Duodenal mucosa (tissue), 2 donors: ENCODE data around the gene SLC26A4.

ENCODE experiments used
- H3K27ac ChIP-seq: one replicate; pipeline ENCODE4 v1.7.0; 2013; ENCODE audit warnings: low read depth, low read length
- H3K27me3 ChIP-seq, 2 donors: one replicate each; pipeline ENCODE4 v1.7.0; 2013; ENCODE audit warnings: low read length in 2 of 2, control low read depth in 1 of 2; ENCODE audit not compliant: insufficient read depth in 2 of 2, control insufficient read depth in 1 of 2
- H3K36me3 ChIP-seq, 2 donors: one replicate each; pipeline ENCODE4 v1.7.0; 2013; ENCODE audit warnings: low read length in 2 of 2, control low read depth in 1 of 2; ENCODE audit not compliant: insufficient read depth in 2 of 2, control insufficient read depth in 1 of 2
- H3K4me1 ChIP-seq, 2 donors: one replicate each; pipeline ENCODE4 v1.7.0; 2013; ENCODE audit warnings: low read length in 2 of 2, control low read depth in 1 of 2; ENCODE audit not compliant: insufficient read depth in 2 of 2, control insufficient read depth in 1 of 2
- H3K4me3 ChIP-seq, 2 donors: one replicate each; pipeline ENCODE4 v1.7.0; 2013; ENCODE audit warnings: low read length in 2 of 2, low read depth in 1 of 2
- H3K9ac ChIP-seq, 2 donors: one replicate each; pipeline ENCODE4 v1.7.0; 2013; ENCODE audit warnings: low read length in 2 of 2, low read depth in 1 of 2
- H3K9me3 ChIP-seq, 2 donors: one replicate each; pipeline ENCODE4 v1.7.0; 2013; ENCODE audit warnings: low read length in 2 of 2, control low read depth in 1 of 2; ENCODE audit not compliant: control insufficient read depth in 1 of 2

Gene SLC26A4

DNA sequence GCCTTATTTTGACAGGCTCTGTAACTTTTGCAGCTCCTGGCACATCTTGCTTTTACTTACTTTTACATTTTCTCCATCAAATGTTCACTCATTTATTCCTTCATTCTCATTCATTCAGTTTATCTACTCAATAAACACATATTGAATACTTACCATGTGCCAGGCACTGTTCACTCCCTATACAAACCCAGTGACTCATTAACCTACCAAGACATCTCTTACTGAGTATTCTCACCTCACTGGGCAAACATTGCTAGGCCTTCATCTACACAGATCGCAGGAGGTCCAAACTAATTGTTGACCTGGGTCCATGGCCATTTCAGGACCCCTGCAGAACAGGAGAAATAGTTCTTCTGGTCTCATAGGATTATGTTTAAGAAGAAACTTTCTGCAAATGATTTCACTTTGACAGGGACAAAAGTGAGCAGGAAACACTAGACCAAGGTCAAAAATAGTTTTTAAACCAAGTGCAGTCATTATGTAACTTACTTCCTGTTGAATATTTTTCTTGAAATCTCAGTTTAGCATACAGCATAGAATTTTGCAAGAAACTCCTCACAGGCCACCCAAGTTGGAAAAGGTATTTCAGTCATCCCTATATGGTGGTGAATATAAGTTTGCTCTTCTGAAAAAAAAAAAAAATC, 17.6 kb downstream of the SLC26A4 start:
- Histone ChIP-seq H3K4me3 (no peak overlapping the region), H3K27ac (no peak overlapping the region), H3K9ac (no peak overlapping the region), H3K9me3 (no peaks in the 10 kb centered on the region), H3K27me3 (no peaks in the 10 kb centered on the region), H3K36me3 (no peaks in the 10 kb centered on the region), H3K4me1 (no peaks in the 10 kb centered on the region)

DNA sequence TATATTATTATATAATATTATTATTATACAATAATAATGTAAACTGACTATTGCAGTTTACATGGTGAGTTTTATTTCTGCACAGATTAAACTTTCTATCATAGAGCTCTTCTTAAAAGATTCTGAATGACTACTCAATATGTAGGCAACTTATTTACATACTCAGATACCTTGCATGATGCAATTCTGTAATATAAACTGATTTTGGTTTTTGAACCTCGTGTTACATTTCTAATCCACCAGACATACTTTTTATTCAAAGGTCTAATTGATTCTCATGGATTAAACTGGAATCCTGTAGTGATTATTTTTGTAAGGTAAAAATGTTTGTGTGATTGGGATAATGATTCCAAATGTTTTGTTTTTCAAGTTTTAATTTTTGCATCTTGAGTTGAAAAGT, 19.9 kb downstream of the SLC26A4 start:
- Histone ChIP-seq H3K36me3 (no peaks in the 10 kb centered on the region), H3K9ac (no peak overlapping the region), H3K4me3 (no peak overlapping the region)

DNA sequence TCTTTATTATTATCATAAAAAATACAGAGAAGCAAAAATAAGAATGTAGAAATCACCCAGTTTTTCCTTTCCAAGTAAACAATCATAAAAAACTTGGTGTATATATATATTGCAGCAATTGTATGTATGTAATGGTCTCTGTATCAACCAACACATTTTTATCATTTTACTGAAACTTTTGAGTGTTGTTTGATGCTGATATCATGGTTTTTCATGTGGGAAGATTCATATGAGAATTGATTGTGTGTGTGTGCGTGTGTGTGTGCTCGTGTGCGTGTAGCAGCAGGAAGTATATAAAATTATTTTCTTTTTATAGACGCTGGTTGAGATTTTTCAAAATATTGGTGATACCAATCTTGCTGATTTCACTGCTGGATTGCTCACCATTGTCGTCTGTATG, 22.3 kb downstream of the SLC26A4 start:
- no peak overlapping the region for H3K27ac ChIP-seq
- H3K9me3 ChIP-seq = no peaks in the 10 kb centered on the region
- H3K9ac ChIP-seq = no peak overlapping the region
- H3K4me1 ChIP-seq = no peaks in the 10 kb centered on the region
- H3K4me3 ChIP-seq = no peak overlapping the region
- H3K27me3 ChIP-seq = no peaks in the 10 kb centered on the region
- no peaks in the 10 kb centered on the region for H3K36me3 ChIP-seq

More for the DNA sequence above, 19.9 kb downstream of the SLC26A4 start:
- H3K27me3 ChIP-seq = no peaks in the 10 kb centered on the region
- no peaks in the 10 kb centered on the region for H3K4me1 ChIP-seq
- no peaks in the 10 kb centered on the region for H3K9me3 ChIP-seq
- no peak overlapping the region for H3K27ac ChIP-seq

GRCh38 chr7:107684287-107684686, 23.7 kb downstream of the SLC26A4 start:
- Histone ChIP-seq H3K27me3 (no peaks in the 10 kb centered on the region), H3K9me3 (no peaks in the 10 kb centered on the region), H3K4me1 (no peaks in the 10 kb centered on the region), H3K9ac (no peak overlapping the region), H3K27ac (no peak overlapping the region), H3K4me3 (no peak overlapping the region), H3K36me3 (no peaks in the 10 kb centered on the region)

- no peak overlapping the region for H3K4me3 ChIP-seq
- no peaks in the 10 kb centered on the region for H3K4me1 ChIP-seq
- no peak overlapping the region for H3K9ac ChIP-seq
- H3K36me3 ChIP-seq = no peaks in the 10 kb centered on the region
- no peaks in the 10 kb centered on the region for H3K9me3 ChIP-seq
- H3K27ac ChIP-seq = no peak overlapping the region
- H3K27me3 ChIP-seq = no peaks in the 10 kb centered on the region
Observed at GRCh38 chr7:107684947-107685463, 24.4 kb downstream of the SLC26A4 start.

GRCh38 chr7:107686816-107687387, 26.3 kb downstream of the SLC26A4 start:
- Histone ChIP-seq H3K4me1 (no peaks in the 10 kb centered on the region), H3K9me3 (no peaks in the 10 kb centered on the region), H3K27ac (no peak overlapping the region), H3K27me3 (no peaks in the 10 kb centered on the region), H3K36me3 (no peaks in the 10 kb centered on the region), H3K4me3 (no peak overlapping the region), H3K9ac (no peak overlapping the region)

DNA sequence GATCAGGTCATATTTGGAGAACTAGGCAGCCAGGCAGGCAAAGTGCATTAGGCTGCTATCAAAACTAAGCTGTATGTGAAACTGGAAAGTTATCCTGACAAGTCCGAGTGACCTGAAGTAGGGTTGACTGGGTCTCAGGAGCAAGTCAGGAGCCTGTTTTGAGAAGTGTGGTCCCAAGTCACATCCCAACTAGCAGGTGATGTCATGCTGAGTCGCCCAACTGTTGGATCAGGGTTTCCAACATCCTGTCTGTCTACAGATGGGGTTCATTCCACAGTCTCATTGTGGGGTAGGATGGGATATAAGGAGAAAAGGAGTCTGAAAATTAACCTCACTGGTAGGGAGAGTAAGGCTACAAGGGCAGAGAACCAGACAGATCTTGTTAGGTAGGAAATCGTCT, 27.0 kb downstream of the SLC26A4 start:
- no peaks in the 10 kb centered on the region for H3K9me3 ChIP-seq
- H3K36me3 ChIP-seq = no peaks in the 10 kb centered on the region
- H3K4me3 ChIP-seq = no peak overlapping the region
- no peaks in the 10 kb centered on the region for H3K27me3 ChIP-seq
- H3K9ac ChIP-seq = no peak overlapping the region
- no peak overlapping the region for H3K27ac ChIP-seq
- H3K4me1 ChIP-seq = no peaks in the 10 kb centered on the region

DNA sequence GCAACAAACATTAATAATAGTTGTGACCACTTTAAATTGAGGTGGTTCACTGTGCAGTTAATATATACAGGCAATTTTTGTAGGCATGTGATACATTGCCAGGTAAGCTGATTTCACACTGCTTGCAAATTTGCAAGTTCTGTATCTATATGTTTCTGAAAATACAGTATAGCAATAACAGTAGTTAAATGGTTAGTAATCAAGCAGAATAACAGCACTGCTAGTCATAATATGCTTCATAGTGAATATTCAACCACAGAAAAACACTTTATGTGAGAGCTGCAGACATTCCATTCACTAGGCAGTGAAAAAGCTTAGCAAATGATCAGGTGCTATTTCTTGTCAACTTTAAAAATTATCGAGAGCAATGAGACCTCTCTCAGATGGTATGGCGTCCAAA, 28.9 kb downstream of the SLC26A4 start:
- H3K4me1 ChIP-seq = no peaks in the 10 kb centered on the region
- no peaks in the 10 kb centered on the region for H3K36me3 ChIP-seq
- no peaks in the 10 kb centered on the region for H3K9me3 ChIP-seq
- H3K27ac ChIP-seq = no peak overlapping the region
- no peak overlapping the region for H3K9ac ChIP-seq
- H3K4me3 ChIP-seq = no peak overlapping the region
- peaks cover 4 to 7% of the 10 kb centered on the region in 2 donors for H3K27me3 ChIP-seq

- Histone ChIP-seq H3K9ac (no peak overlapping the region), H3K9me3 (no peaks in the 10 kb centered on the region), H3K4me1 (no peaks in the 10 kb centered on the region), H3K4me3 (no peak overlapping the region), H3K36me3 (no peaks in the 10 kb centered on the region), H3K27ac (no peak overlapping the region), H3K27me3 (peaks cover 4 to 7% of the 10 kb centered on the region in 2 donors)
Observed at GRCh38 chr7:107690084-107690483, 29.5 kb downstream of the SLC26A4 start.

GRCh38 chr7:107690611-107691010, 30.0 kb downstream of the SLC26A4 start:
- Histone ChIP-seq H3K36me3 (no peaks in the 10 kb centered on the region), H3K9me3 (no peaks in the 10 kb centered on the region), H3K9ac (no peak overlapping the region), H3K27me3 (peaks cover 4 to 7% of the 10 kb centered on the region in 2 donors), H3K4me3 (no peak overlapping the region), H3K4me1 (no peaks in the 10 kb centered on the region), H3K27ac (no peak overlapping the region)
